T-cell (primary cell): ENCODE data around the gene NCSTN. TPM values are rescaled to one million over a fixed set of nuclear protein-coding genes. Genes with fewer than 3 reads are reported as not detected.

ENCODE experiments used
- ATAC-seq, 4 experiments: fragments of 200-7000 bp in 3 of 4; fragments of 150-1000 bp in 1 of 4; cut with Tn5 transposase; replicated peaks in 1 of 4; 1 replicate in 3 of 4; 2 replicates in 1 of 4; pipeline ENCODE4 v1.10.0; 2021; ENCODE audit warnings: moderate library complexity in 3 of 4, mild to moderate bottlenecking in 2 of 4, moderate number of reproducible peaks in 1 of 4
- CTCF ChIA-PET, 2 donors: fragments of 300-600 bp; sonication (Branson Sonifier 250); formaldehyde crosslinking; loops; one replicate each; lab custom pipeline; 2022; ENCODE audit warnings: antibody characterized with exemption in 2 of 2; lab: Charles Lee
- POLR2A ChIA-PET, 2 donors: fragments of 300-600 bp; sonication (Branson Sonifier 250); formaldehyde crosslinking; loops; one replicate each; lab custom pipeline; 2022; ENCODE audit warnings: antibody characterized with exemption in 2 of 2; lab: Charles Lee
- DNase-seq, 35 experiments: peaks; one replicate each; pipeline versions ENCODE4 v3.0.0 to v3.0.0-alpha.2; 2013 to 2023
- H3K27ac ChIP-seq: one replicate; pipeline ENCODE4 v1.5.1; 2013; ENCODE audit warnings: low read length
- H3K27me3 ChIP-seq, 2 experiments: replicated peaks in 1 of 2; 1 replicate in 1 of 2; 2 replicates in 1 of 2; pipeline versions ENCODE4 v1.6.1 to v1.7.0; 2013; ENCODE audit warnings: low read length in 1 of 2, mixed read lengths in 1 of 2; ENCODE audit not compliant: control insufficient read depth in 2 of 2, insufficient read depth in 2 of 2; ENCODE audit errors: extremely low read depth in 1 of 2
- H3K36me3 ChIP-seq, 2 donors: 1 replicate in 1 of 2; 2 replicates in 1 of 2; pipeline versions ENCODE4 v1.6.1 to v1.7.0; 2013; ENCODE audit warnings: low read length in 1 of 2; ENCODE audit not compliant: control insufficient read depth in 2 of 2, insufficient read depth in 1 of 2; ENCODE audit errors: extremely low read depth in 1 of 2
- H3K4me1 ChIP-seq, 2 experiments: 1 replicate in 1 of 2; 2 replicates in 1 of 2; pipeline versions ENCODE4 v1.6.1 to v1.7.0; 2013; ENCODE audit warnings: low read length in 2 of 2, mixed read lengths in 1 of 2; ENCODE audit not compliant: insufficient read depth in 2 of 2, control insufficient read depth in 1 of 2; ENCODE audit errors: extremely low read depth in 1 of 2
- H3K4me3 ChIP-seq, 2 donors: 1 replicate in 1 of 2; 2 replicates in 1 of 2; pipeline versions ENCODE4 v1.5.1 to v1.7.0; 2013; ENCODE audit warnings: mild to moderate bottlenecking in 2 of 2, low read length in 1 of 2, moderate library complexity in 1 of 2; ENCODE audit not compliant: control insufficient read depth in 1 of 2; ENCODE audit errors: extremely low read depth in 1 of 2
- H3K9me3 ChIP-seq: 2 replicates; pipeline ENCODE4 v1.7.0; 2013
- H3K27ac Mint-ChIP-seq, 2 donors: one replicate each; pipeline ENCODE4 v1.8.0; 2020 to 2021; ENCODE audit warnings: mild to moderate bottlenecking in 2 of 2, mixed read lengths in 2 of 2
- H3K27me3 Mint-ChIP-seq, 2 donors: one replicate each; pipeline ENCODE4 v1.8.0; 2021 to 2022; ENCODE audit warnings: mixed read lengths in 2 of 2
- H3K36me3 Mint-ChIP-seq: one replicate; pipeline ENCODE4 v1.8.0; 2021; ENCODE audit warnings: mixed read lengths
- H3K4me1 Mint-ChIP-seq, 3 donors: one replicate each; pipeline ENCODE4 v1.8.0; 2020 to 2022; ENCODE audit warnings: mixed read lengths in 3 of 3, mild to moderate bottlenecking in 1 of 3
- H3K4me3 Mint-ChIP-seq, 3 donors: one replicate each; pipeline ENCODE4 v1.8.0; 2020 to 2022; ENCODE audit warnings: mild to moderate bottlenecking in 3 of 3, mixed read lengths in 3 of 3, moderate library complexity in 3 of 3
- H3K9me3 Mint-ChIP-seq, 3 donors: one replicate each; pipeline ENCODE4 v1.8.0; 2020 to 2022; ENCODE audit warnings: mixed read lengths in 3 of 3
- WGBS: methylation state at CpG from one replicate; pipeline ENCODE4 v1.1.5; 2013; ENCODE audit warnings: missing lambda C conversion rate; ENCODE audit not compliant: insufficient coverage; 5-methylcytosine and 5-hydroxymethylcytosine counted together
- total RNA-seq, 35 experiments: library from RNA in 6 of 35; stranded (reverse) in 6 of 35; fragments of 120-200 nt in 1 of 35; gene quantifications; one replicate each; pipeline versions ENCODE4 v1.2.1 to v1.2.4 and lab custom pipeline; 2013 to 2026

Gene NCSTN
- total RNA-seq, 5 donors from 2014 or later (not counting 1 experiment from before 2014, with no cell fraction given) = 62.2 to 78.9 (median 71.8) TPM

DNA sequence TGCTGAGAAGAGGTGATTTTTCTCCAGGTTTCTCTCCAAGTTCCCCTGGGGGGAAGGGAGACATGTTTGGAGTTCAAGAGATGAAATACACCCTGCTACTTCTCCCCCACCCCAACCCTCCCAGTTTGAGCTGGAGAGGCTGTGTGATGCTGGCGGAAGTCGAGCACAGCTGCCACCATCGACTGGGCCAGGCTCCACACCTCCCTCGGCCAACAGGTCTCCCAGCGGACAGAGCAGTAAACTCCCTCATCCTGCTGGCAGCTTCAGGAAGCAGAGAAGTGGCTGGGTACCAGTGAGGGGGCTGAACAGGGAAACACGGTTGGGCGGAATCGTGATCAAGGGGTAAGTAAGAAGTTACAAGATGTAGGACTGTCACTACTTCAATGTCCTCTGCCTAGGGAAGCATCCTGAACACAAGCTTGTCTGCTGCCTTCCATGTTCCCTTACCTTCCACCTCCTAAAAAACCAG, 17.1 kb downstream of the NCSTN start:
- Histone ChIP-seq H3K27me3 (no peaks in the 10 kb centered on the region), H3K4me1 (no peaks in the 10 kb centered on the region), H3K36me3 (peaks cover 13 to 50% of the 10 kb centered on the region in 2 donors), H3K4me3 (no peak overlapping the region), H3K27ac (no peak overlapping the region), H3K9me3 (no peaks in the 10 kb centered on the region)
- Mint-ChIP-seq H3K27ac (no peak overlapping the region), H3K4me3 (no peak overlapping the region), H3K4me1 (peaks cover 0 to 6% (median 3%) of the 10 kb centered on the region in 3 donors), H3K36me3 (peaks cover 45% of the 10 kb centered on the region), H3K9me3 (no peaks in the 10 kb centered on the region), H3K27me3 (no peaks in the 10 kb centered on the region)
- WGBS = no CpG with 5 or more reads among the region's 8 CpGs
- POLR2A ChIA-PET = no interaction called here
- ATAC-seq = no peak
- no peak for DNase-seq
- CTCF ChIA-PET = interaction anchor here in 1 of 2 donors (0.7 to 1.0 kb wide), 2 partner anchors 16 to 768 kb away, joined by 3 to 4 read pairs; no protein-coding TSS in a partner anchor

DNA sequence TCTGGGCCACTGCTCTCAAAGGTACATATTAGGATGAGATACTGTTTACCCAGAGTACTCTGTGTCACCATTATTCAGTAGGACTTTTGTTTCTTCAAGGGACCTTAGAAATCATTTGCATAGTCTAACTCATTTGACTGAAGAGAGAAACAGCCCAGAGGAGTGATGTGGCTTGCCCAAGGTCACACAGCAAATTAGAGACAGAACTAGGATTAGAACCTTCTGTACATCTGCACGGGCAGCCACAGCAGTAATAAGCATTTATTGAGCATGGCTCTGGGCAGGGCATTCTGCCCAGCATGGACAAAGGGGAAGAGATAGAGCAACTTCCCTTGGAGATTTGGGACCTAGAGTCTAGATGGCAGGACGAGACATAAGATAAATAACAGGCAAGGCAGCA, 18.0 kb downstream of the NCSTN start:
- ChIA-PET CTCF (interaction anchor here in 1 of 2 donors (1.0 kb wide), 1 partner anchor 16 kb away, joined by 3 read pairs; no protein-coding TSS in a partner anchor), POLR2A (no interaction called here)
- ATAC-seq = no peak
- no peak overlapping the region for H3K27ac Mint-ChIP-seq
- H3K27me3 ChIP-seq = no peaks in the 10 kb centered on the region
- no peak for DNase-seq
- H3K27me3 Mint-ChIP-seq = no peaks in the 10 kb centered on the region
- 100% methylated on average over 1 of the region's 2 CpGs for WGBS
- H3K9me3 ChIP-seq = no peaks in the 10 kb centered on the region
- H3K9me3 Mint-ChIP-seq = no peaks in the 10 kb centered on the region
- H3K4me1 ChIP-seq = no peaks in the 10 kb centered on the region
- H3K36me3 ChIP-seq = peaks cover 5 to 40% of the 10 kb centered on the region in 2 donors
- H3K4me3 ChIP-seq = no peak overlapping the region
- H3K4me3 Mint-ChIP-seq = no peak overlapping the region
- H3K4me1 Mint-ChIP-seq = peaks cover 0 to 6% (median 3%) of the 10 kb centered on the region in 3 donors
- peaks cover 36% of the 10 kb centered on the region for H3K36me3 Mint-ChIP-seq
- H3K27ac ChIP-seq = no peak overlapping the region

- no peak overlapping the region for H3K27ac Mint-ChIP-seq
- H3K36me3 Mint-ChIP-seq = peaks cover 30% of the 10 kb centered on the region
- H3K4me3 ChIP-seq = no peak overlapping the region
- POLR2A ChIA-PET = no interaction called here
- no peak overlapping the region for H3K27ac ChIP-seq
- H3K36me3 ChIP-seq = peaks cover 4 to 34% of the 10 kb centered on the region in 2 donors
- H3K27me3 ChIP-seq = no peaks in the 10 kb centered on the region
- H3K9me3 Mint-ChIP-seq = no peaks in the 10 kb centered on the region
- no peaks in the 10 kb centered on the region for H3K9me3 ChIP-seq
- WGBS = 100% methylated on average over 2 of the region's 4 CpGs
- ATAC-seq (no peak), DNase-seq (no peak)
- H3K4me1 Mint-ChIP-seq = peaks cover 0 to 6% (median 3%) of the 10 kb centered on the region in 3 donors
- H3K27me3 Mint-ChIP-seq = no peaks in the 10 kb centered on the region
- no peaks in the 10 kb centered on the region for H3K4me1 ChIP-seq
- CTCF ChIA-PET = no interaction called here
- no peak overlapping the region for H3K4me3 Mint-ChIP-seq
Observed at GRCh38 chr1:160361814-160362167, 18.6 kb downstream of the NCSTN start.

- Histone ChIP-seq H3K36me3 (peaks cover 4 to 29% of the 10 kb centered on the region in 2 donors), H3K9me3 (no peaks in the 10 kb centered on the region), H3K4me1 (no peaks in the 10 kb centered on the region), H3K4me3 (no peak overlapping the region), H3K27ac (no peak overlapping the region), H3K27me3 (no peaks in the 10 kb centered on the region)
- DNase-seq = no peak
- Mint-ChIP-seq H3K27ac (no peak overlapping the region), H3K4me3 (no peak overlapping the region), H3K27me3 (no peaks in the 10 kb centered on the region), H3K4me1 (peaks cover 0 to 6% (median 3%) of the 10 kb centered on the region in 3 donors), H3K9me3 (no peaks in the 10 kb centered on the region), H3K36me3 (peaks cover 25% of the 10 kb centered on the region)
- 94% methylated on average over 8 of the region's 9 CpGs for WGBS
- no peak for ATAC-seq
- ChIA-PET POLR2A (no interaction called here), CTCF (no interaction called here)
Observed at GRCh38 chr1:160362168-160362957, 19.2 kb downstream of the NCSTN start.

DNA sequence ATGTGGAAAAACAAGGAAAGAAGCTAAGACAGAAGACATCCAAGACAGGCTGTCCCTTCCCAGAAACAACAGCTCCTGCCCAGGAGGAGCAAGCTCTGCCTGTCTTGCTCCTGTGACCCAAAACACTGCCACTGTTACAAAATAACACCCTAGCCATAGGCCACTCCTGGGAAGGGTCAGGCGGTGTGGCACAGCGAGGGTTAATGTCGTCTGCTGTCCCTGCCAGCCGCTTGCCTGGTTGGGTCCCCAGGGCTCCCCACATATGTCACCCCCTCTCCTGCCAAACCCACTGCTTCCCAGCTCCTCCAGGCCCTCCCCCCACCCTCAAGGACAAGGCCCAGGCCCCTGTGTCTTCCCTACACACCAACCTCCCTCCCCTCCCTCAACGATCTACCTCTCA, 19.8 kb downstream of the NCSTN start:
- no peak overlapping the region for H3K4me3 ChIP-seq
- DNase-seq (no peak), ATAC-seq (no peak)
- H3K27ac Mint-ChIP-seq = peak overlapping the region in 1 of 2 donors; percentile 30
- H3K27me3 Mint-ChIP-seq = no peaks in the 10 kb centered on the region
- ChIA-PET CTCF (interaction anchor here in 1 of 2 donors (0.5 to 1.0 kb wide), 2 partner anchors 81 to 1461 kb away, joined by 5 read pairs; no protein-coding TSS in a partner anchor), POLR2A (no interaction called here)
- no peak overlapping the region for H3K4me3 Mint-ChIP-seq
- WGBS = 83% methylated on average over 4 of the region's 5 CpGs
- no peaks in the 10 kb centered on the region for H3K9me3 ChIP-seq
- H3K36me3 ChIP-seq = peaks cover 4 to 23% of the 10 kb centered on the region in 2 donors
- H3K36me3 Mint-ChIP-seq = peaks cover 20% of the 10 kb centered on the region
- H3K9me3 Mint-ChIP-seq = no peaks in the 10 kb centered on the region
- H3K27me3 ChIP-seq = no peaks in the 10 kb centered on the region
- no peaks in the 10 kb centered on the region for H3K4me1 ChIP-seq
- peaks cover 0 to 6% (median 3%) of the 10 kb centered on the region in 3 donors for H3K4me1 Mint-ChIP-seq
- H3K27ac ChIP-seq = no peak overlapping the region

DNA sequence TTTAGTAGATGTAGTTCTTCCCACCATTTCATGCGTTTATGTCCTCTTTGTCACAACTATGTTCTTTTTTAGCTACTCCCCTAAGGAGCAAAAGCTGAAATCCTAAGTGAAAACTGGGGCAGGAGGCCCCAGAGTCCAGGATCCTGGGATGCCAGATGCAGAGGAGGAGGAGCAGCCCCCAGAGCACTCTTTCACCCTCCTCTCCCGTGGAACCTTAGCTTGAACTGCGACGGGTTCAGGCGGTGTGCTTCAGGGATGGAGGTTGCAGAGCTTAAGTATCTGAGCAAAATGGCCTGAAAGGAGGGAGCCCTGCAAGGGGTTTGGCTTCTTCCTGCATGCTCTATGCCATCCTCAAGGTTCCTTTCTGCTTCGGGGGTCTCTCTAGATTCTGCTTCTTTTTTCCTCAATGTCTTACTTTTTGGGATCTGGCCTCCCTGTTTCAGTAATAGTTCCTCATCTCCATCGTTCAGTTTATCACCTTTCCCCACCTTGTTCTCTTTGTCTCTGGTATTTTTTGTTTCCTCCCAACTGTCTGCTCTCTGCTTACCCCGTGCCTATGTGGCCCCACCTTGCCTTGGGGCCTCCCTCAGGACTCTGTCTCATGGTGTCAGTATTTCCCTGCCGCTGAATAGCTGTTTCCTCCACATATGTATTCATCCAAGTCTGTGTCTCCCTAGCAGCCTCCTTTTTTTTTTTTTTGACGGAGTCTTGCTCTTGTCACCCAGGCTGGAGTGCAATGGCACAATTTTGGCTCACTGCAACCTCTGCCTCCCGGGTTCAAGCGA, 21.0 kb downstream of the NCSTN start:
- H3K9me3 Mint-ChIP-seq = no peaks in the 10 kb centered on the region
- ChIA-PET POLR2A (no interaction called here), CTCF (interaction anchor here in 1 of 2 donors (1.0 kb wide), 1 partner anchor 80 kb away, joined by 5 read pairs; no protein-coding TSS in a partner anchor)
- DNase-seq (no peak), ATAC-seq (no peak)
- Histone ChIP-seq H3K4me1 (no peaks in the 10 kb centered on the region), H3K9me3 (no peaks in the 10 kb centered on the region), H3K27me3 (no peaks in the 10 kb centered on the region), H3K36me3 (peaks cover 4 to 15% of the 10 kb centered on the region in 2 donors), H3K27ac (no peak overlapping the region), H3K4me3 (no peak overlapping the region)
- H3K4me1 Mint-ChIP-seq = peaks cover 0 to 6% (median 3%) of the 10 kb centered on the region in 3 donors
- 70% methylated on average over 4 of the region's 12 CpGs for WGBS
- H3K36me3 Mint-ChIP-seq = peaks cover 13% of the 10 kb centered on the region
- H3K4me3 Mint-ChIP-seq = no peak overlapping the region
- no peaks in the 10 kb centered on the region for H3K27me3 Mint-ChIP-seq
- H3K27ac Mint-ChIP-seq = peak overlapping the region; percentile 45 to 58
